MM.1S (cell line): ENCODE data around the gene ATG4A.

Source experiments
- DNase-seq: peaks from one replicate; pipeline ENCODE4 v3.0.0-alpha.2; 2015
- H2AFZ ChIP-seq: fragments of 300-600 bp; sonication (generic); 2 replicates; pipeline ENCODE4 v1.6.0; 2016; ENCODE audit warnings: antibody characterized with exemption, low read length
- H3F3A ChIP-seq: fragments of 300-600 bp; sonication (generic); 2 replicates; pipeline ENCODE4 v1.6.1; 2016; ENCODE audit warnings: mild to moderate bottlenecking, antibody characterized with exemption, low read length, moderate library complexity, mixed read lengths; ENCODE audit not compliant: insufficient read depth
- H3K27ac ChIP-seq: fragments of 300-600 bp; sonication (generic); 2 replicates; pipeline ENCODE4 v1.5.1; 2016; ENCODE audit warnings: mild to moderate bottlenecking, low read length
- H3K27me3 ChIP-seq: fragments of 300-600 bp; sonication (generic); replicated peaks from 2 replicates; pipeline ENCODE4 v1.6.0; 2016; ENCODE audit warnings: low read length; ENCODE audit not compliant: insufficient read depth
- H3K36me3 ChIP-seq: fragments of 300-600 bp; sonication (generic); replicated peaks from 2 replicates; pipeline ENCODE4 v1.6.1; 2016; ENCODE audit warnings: mild to moderate bottlenecking, low read length, mixed read lengths; ENCODE audit not compliant: insufficient read depth
- H3K4me1 ChIP-seq: fragments of 300-600 bp; sonication (generic); 2 replicates; pipeline ENCODE4 v1.6.1; 2016; ENCODE audit warnings: low read length, mixed read lengths
- H3K4me2 ChIP-seq: fragments of 300-600 bp; sonication (generic); 2 replicates; pipeline ENCODE4 v1.6.0; 2016; ENCODE audit warnings: low read depth, low read length
- H3K4me3 ChIP-seq: fragments of 300-600 bp; sonication (generic); 2 replicates; pipeline ENCODE4 v1.5.1; 2016; ENCODE audit warnings: low read length, mixed read lengths
- H3K79me2 ChIP-seq: fragments of 300-600 bp; sonication (generic); 2 replicates; pipeline ENCODE4 v1.6.1; 2016; ENCODE audit warnings: mixed run types, low read length, mixed read lengths
- H3K9ac ChIP-seq: fragments of 300-600 bp; sonication (generic); 2 replicates; pipeline ENCODE4 v1.6.1; 2016; ENCODE audit warnings: low read length, mixed read lengths
- H3K9me2 ChIP-seq: fragments of 300-600 bp; sonication (generic); replicated peaks from 2 replicates; pipeline ENCODE4 v1.6.1; 2016; ENCODE audit warnings: mild to moderate bottlenecking, low read length, mixed read lengths; ENCODE audit not compliant: insufficient read depth
- H3K9me3 ChIP-seq: fragments of 300-600 bp; sonication (generic); replicated peaks from 2 replicates; pipeline ENCODE4 v1.6.1; 2016; ENCODE audit warnings: mild to moderate bottlenecking, low read length, mixed read lengths; ENCODE audit not compliant: insufficient read depth
- H4K20me1 ChIP-seq: fragments of 300-600 bp; sonication (generic); 2 replicates; pipeline ENCODE4 v1.6.1; 2016; ENCODE audit warnings: mild to moderate bottlenecking, low read length, moderate library complexity, mixed read lengths; ENCODE audit not compliant: insufficient read depth
- CTCF ChIP-seq: fragments of 300-600 bp; sonication (generic); IDR thresholded peaks from 2 replicates; pipeline ENCODE4 v1.5.1; 2016; ENCODE audit warnings: antibody characterized with exemption, low read length, mixed read lengths
- EZH2 ChIP-seq: fragments of 300-600 bp; sonication (generic); optimal IDR thresholded peaks from 2 replicates; pipeline ENCODE3; 2017; ENCODE audit warnings: low read depth, mild to moderate bottlenecking, antibody characterized with exemption, low read length, mixed read lengths
- EZH2phosphoT487 ChIP-seq: fragments of 300-600 bp; sonication (generic); IDR thresholded peaks from 2 replicates; pipeline ENCODE4 v1.6.1; 2018; ENCODE audit warnings: antibody characterized with exemption, low read length

The ATG4A gene

GRCh38 chrX:108121291-108121690 lies 29.7 kb downstream of the ATG4A start:
- H3K9me3 ChIP-seq: no peaks in the 10 kb centered on the region
- no peaks in the 10 kb centered on the region for H3K27me3 ChIP-seq
- no peaks in the 10 kb centered on the region for H3F3A ChIP-seq
- no peaks in the 10 kb centered on the region for H4K20me1 ChIP-seq
- DNase-seq: no peak
- H3K4me1 ChIP-seq: no peaks in the 10 kb centered on the region
- no peak overlapping the region for H3K4me3 ChIP-seq
- no peak overlapping the region for H3K4me2 ChIP-seq
- H3K9ac ChIP-seq: no peak overlapping the region
- H3K27ac ChIP-seq: no peak overlapping the region
- TF ChIP-seq CTCF: no peak
- no peak for TF ChIP-seq EZH2phosphoT487
- no peak for TF ChIP-seq EZH2
- no peak overlapping the region for H2AFZ ChIP-seq
- no peaks in the 10 kb centered on the region for H3K36me3 ChIP-seq
- no peaks in the 10 kb centered on the region for H3K79me2 ChIP-seq
- H3K9me2 ChIP-seq: no peaks in the 10 kb centered on the region

- H3K79me2 ChIP-seq: no peaks in the 10 kb centered on the region
- TF ChIP-seq EZH2phosphoT487 (no peak), EZH2 (no peak), CTCF (no peak)
- H3K9me2 ChIP-seq: no peaks in the 10 kb centered on the region
- no peak overlapping the region for H3K4me3 ChIP-seq
- no peak overlapping the region for H3K27ac ChIP-seq
- H3K36me3 ChIP-seq: no peaks in the 10 kb centered on the region
- no peak overlapping the region for H2AFZ ChIP-seq
- H3F3A ChIP-seq: no peaks in the 10 kb centered on the region
- H3K9ac ChIP-seq: no peak overlapping the region
- H3K27me3 ChIP-seq: no peaks in the 10 kb centered on the region
- H3K9me3 ChIP-seq: no peaks in the 10 kb centered on the region
- DNase-seq: no peak
- no peaks in the 10 kb centered on the region for H4K20me1 ChIP-seq
- no peak overlapping the region for H3K4me2 ChIP-seq
- no peaks in the 10 kb centered on the region for H3K4me1 ChIP-seq
These were observed 31.2 kb downstream of the ATG4A start for GRCh38 chrX:108122748-108123147.

- Histone ChIP-seq H3K4me2 (no peak overlapping the region), H3K9me2 (no peaks in the 10 kb centered on the region), H3K27me3 (no peaks in the 10 kb centered on the region), H4K20me1 (no peaks in the 10 kb centered on the region), H3K9ac (no peak overlapping the region), H3K79me2 (no peaks in the 10 kb centered on the region), H3F3A (no peaks in the 10 kb centered on the region), H3K4me3 (no peak overlapping the region), H3K36me3 (no peaks in the 10 kb centered on the region), H3K9me3 (no peaks in the 10 kb centered on the region), H2AFZ (no peak overlapping the region), H3K4me1 (no peaks in the 10 kb centered on the region), H3K27ac (no peak overlapping the region)
- TF ChIP-seq EZH2phosphoT487 (no peak), CTCF (no peak), EZH2 (no peak)
- DNase-seq: no peak
These were observed 32.2 kb downstream of the ATG4A start for GRCh38 chrX:108123591-108124366.
